Glomerular visceral epithelial cell (primary cell): ENCODE measurements around the gene TCF4.

Experiments used
- DNase-seq: peaks from one replicate; pipeline ENCODE4 v3.0.0-alpha.2; 2016; ENCODE audit errors: extremely low spot score

The TCF4 gene

DNA sequence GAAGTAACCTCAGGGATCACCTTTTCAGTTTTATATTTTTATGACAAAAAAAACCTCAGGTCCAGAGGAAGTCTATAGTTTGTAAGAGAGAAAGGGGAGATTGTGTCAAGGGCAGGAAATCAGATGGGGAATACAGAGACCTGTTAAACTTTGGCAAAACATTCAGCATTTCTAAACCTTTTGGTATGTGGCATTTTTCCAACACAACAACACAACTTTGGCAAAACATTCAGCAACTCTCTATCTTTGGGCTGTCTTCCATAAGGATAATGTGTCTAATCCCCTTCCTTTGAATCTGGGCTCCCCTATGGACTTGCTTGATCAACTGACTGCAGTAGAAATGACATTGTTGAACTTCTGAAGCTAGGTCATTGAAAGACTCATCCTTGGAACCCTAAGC lies 408.2 kb downstream of the TCF4 start:
- DNase-seq: no peak

DNA sequence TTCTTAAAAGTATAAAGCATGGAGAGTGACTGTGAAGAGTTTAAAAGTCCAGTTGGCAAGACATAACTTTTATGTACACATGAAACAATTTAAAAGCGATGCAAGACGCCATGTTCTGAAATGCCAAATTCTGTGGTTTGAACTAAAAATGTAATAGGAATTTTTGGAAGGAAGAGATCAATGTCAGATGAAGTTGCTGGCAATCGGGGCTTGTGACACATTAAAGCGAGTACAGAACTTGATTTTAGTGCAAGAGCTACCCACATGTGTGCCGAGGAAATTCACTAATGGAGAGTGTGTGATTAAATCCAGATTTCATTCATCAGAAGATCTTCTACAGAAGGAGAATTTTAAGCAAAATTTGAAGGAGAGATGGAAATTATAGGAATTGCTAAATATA lies 408.6 kb downstream of the TCF4 start:
- DNase-seq: no peak

DNA sequence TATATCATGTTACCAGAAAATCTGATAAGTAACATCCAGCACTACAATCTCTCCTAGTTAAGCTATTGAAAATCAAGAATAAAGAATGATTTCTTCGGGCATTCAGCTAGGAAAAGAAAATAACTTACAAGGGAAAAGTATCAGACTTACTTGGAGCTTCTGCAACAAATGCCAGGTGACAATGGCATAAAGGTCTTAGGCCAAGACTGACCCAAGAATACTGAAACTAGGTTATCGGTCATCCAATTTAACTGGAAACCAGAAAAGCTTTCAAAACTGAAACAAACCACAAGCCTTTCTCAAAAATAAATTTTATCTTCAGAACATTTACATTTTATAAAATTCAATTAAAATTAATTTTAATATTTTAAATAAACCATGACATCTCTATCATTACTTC lies 414.7 kb downstream of the TCF4 start:
- no peak for DNase-seq
